GM13976 (cell line): ENCODE results near the gene ARMH4.

Experiments
- DNase-seq: peaks from one replicate; pipeline ENCODE4 v3.0.0; 2012; ENCODE audit warnings: low spot score
- in situ Hi-C: fragments of 300-500 bp; cut with MboI; formaldehyde crosslinking; loops from one replicate; pipeline ENCODE4 v1.12.0; 2022; ENCODE audit warnings: low sequenced_read_pairs, mixed read lengths, inconsistent platforms; ENCODE audit not compliant: unreplicated experiment
- TF ChIP-seq, protein P1 (sequence below): IDR thresholded peaks from 2 replicates; pipeline ENCODE4 v1.5.1; 2012; ENCODE audit warnings: borderline replicate concordance, mild to moderate bottlenecking; ENCODE audit not compliant: insufficient read depth; ENCODE audit errors: extremely low read depth, missing control alignments, control extremely low read depth

Gene ARMH4

GRCh38 chr14:58055497-58056010 is 96.5 kb downstream of the ARMH4 start:
- no peak for DNase-seq
- in situ Hi-C loops = loop anchor here (25.0 kb wide), 2 partner anchors 368 to 518 kb away; no protein-coding TSS in a partner anchor
- TF ChIP-seq, protein P1, sequence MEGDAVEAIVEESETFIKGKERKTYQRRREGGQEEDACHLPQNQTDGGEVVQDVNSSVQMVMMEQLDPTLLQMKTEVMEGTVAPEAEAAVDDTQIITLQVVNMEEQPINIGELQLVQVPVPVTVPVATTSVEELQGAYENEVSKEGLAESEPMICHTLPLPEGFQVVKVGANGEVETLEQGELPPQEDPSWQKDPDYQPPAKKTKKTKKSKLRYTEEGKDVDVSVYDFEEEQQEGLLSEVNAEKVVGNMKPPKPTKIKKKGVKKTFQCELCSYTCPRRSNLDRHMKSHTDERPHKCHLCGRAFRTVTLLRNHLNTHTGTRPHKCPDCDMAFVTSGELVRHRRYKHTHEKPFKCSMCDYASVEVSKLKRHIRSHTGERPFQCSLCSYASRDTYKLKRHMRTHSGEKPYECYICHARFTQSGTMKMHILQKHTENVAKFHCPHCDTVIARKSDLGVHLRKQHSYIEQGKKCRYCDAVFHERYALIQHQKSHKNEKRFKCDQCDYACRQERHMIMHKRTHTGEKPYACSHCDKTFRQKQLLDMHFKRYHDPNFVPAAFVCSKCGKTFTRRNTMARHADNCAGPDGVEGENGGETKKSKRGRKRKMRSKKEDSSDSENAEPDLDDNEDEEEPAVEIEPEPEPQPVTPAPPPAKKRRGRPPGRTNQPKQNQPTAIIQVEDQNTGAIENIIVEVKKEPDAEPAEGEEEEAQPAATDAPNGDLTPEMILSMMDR = no peak

DNA sequence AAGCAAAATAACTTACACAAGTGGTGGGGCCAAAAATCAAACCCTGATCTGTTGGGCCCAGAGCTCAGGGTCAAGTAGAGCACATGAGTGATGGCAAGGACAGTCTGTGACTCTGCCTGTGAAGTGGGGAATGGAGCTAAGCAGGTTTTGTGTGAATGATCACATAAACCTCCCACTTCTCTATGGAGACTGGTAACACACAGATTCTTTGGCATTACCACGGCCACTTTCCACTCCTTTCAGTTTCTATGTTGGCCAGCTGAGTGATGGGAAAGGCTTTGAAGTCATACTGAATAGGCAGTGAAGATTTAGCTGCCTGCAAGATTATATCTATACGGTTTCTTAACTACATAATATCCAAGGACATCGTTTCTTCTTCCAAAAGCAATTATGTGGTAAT is 97.9 kb downstream of the ARMH4 start:
- DNase-seq = no peak
- in situ Hi-C loops = loop anchor here (25.0 kb wide), 2 partner anchors 367 to 517 kb away; no protein-coding TSS in a partner anchor
- TF ChIP-seq, protein P1 = no peak

DNA sequence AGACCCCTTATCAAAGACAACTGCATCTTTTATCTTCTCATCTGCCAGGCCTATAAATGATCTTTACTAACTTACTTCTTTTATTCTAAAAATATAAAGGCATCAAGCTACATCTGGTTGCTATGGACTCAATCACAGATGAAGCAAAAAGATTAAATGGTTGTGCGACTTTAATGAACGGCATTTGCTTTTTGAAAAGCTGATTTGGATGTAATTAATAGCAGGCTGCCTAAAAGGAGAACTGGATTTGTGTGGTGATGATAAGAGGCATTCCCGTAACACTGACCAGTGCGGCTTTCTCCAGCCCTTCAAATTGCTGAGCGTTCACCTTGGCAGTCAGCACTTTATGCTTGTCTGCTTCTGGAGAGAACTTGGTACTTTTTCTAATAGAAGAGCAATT is 103.8 kb downstream of the ARMH4 start:
- TF ChIP-seq, protein P1 = no peak
- in situ Hi-C loops = no loop called here
- DNase-seq = no peak

DNA sequence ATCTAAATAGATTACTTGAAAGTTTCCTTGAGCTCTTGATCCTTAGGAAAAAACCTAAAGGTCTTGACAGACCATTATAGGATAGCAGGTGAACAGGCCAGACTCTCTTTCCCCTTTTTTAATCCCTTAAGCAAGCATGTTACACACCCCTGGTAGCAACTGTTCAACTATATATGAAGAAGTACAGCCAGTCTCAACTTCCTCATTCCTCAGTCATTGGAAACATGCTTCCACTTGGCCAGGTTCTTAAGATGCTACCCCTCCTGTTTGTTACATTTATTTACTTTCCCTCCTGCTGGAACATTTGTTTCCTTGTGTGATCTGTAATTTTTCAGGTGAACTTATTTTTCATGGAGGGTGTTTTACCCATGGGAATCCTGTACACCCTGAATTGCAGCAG is 124.1 kb downstream of the ARMH4 start:
- TF ChIP-seq, protein P1 = no peak
- in situ Hi-C loops = no loop called here
- DNase-seq = no peak

DNA sequence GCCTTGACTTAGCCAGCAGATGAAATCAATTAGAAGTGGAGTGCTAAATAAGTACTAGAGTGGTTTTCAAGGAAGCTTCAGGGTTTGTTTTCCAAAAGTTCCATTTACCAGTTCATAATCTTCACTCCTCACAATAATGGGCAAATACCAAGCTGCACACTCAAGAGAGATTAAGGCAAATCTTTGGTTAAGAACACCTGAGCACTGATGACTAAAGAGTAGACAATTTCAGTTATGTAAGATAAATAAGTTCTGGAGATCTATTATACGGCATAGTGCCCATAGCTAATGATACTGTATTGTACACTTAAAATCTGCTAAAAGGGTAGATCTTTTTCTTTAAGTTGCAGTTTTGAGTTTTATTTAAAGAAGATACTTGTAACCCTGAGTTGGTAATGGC is 125.0 kb downstream of the ARMH4 start:
- TF ChIP-seq, protein P1 = no peak
- in situ Hi-C loops = no loop called here
- no peak for DNase-seq

GRCh38 chr14:58026219-58026618 is 125.8 kb downstream of the ARMH4 start:
- TF ChIP-seq, protein P1 = no peak

More at GRCh38 chr14:58026219-58026618, 125.8 kb downstream of the ARMH4 start:
- in situ Hi-C loops = no loop called here
- DNase-seq = no peak
